Vagina (tissue), 2 donors: ENCODE results near the gene UNC45A. TPM values are rescaled to one million over a fixed set of nuclear protein-coding genes. Genes with fewer than 3 reads are reported as not detected.

Experiments used
- DNase-seq, 2 donors: peaks; one replicate each; pipeline ENCODE4 v3.0.0-alpha.2; 2017; ENCODE audit errors: extremely low spot score in 2 of 2
- H3K27ac ChIP-seq: fragments of 200-600 bp; sonication (generic); one replicate; pipeline ENCODE4 v1.5.1; 2019
- H3K27me3 ChIP-seq: fragments of 200-600 bp; sonication (generic); one replicate; pipeline ENCODE4 v1.5.1; 2019
- H3K36me3 ChIP-seq, 2 donors: fragments of 200-600 bp; sonication (generic); one replicate each; pipeline ENCODE4 v1.5.1; 2017 to 2019
- H3K4me1 ChIP-seq: fragments of 200-600 bp; sonication (generic); one replicate; pipeline ENCODE4 v1.5.1; 2019
- H3K4me3 ChIP-seq, 2 donors: fragments of 200-600 bp; sonication (generic); 1 replicate in 1 of 2; 2 replicates in 1 of 2; pipeline ENCODE4 v1.5.1; 2016 to 2019
- H3K9me3 ChIP-seq: fragments of 200-600 bp; sonication (generic); one replicate; pipeline ENCODE4 v1.5.1; 2019
- POLR2A ChIP-seq, 2 donors: fragments of 450-650 bp; IDR thresholded peaks; one replicate each; pipeline ENCODE4 v1.6.1; 2017; ENCODE audit warnings: antibody characterized with exemption in 2 of 2, mild to moderate bottlenecking in 2 of 2, moderate library complexity in 2 of 2
- POLR2AphosphoS5 ChIP-seq, 2 donors: sonication (generic); formaldehyde crosslinking; IDR thresholded peaks; one replicate each; pipeline ENCODE4 v1.9.0; 2017; ENCODE audit warnings: antibody characterized with exemption in 2 of 2, mild to moderate bottlenecking in 2 of 2, low read depth in 1 of 2; ENCODE audit not compliant: insufficient read depth in 1 of 2
- intact Hi-C: fragments of 100-400 bp; cut with DNase I; formaldehyde crosslinking; loops from one replicate; pipeline ENCODE4 v1.15.1; 2023
- total RNA-seq: library from RNA; depleted of rRNA; stranded (reverse); fragments of >200 nt; gene quantifications from one replicate; pipeline ENCODE4 v1.2.3, GENCODE V29; 2016
- TF ChIP-seq, protein P1 (sequence below), 3 experiments: fragments of 450-650 bp in 2 of 3; fragments of 200-600 bp in 1 of 3; sonication (generic) in 1 of 3; IDR thresholded peaks; one replicate each; pipeline ENCODE4 v1.5.1; 2017 to 2019; ENCODE audit warnings: antibody characterized with exemption in 3 of 3, mild to moderate bottlenecking in 2 of 3, moderate library complexity in 2 of 3

UNC45A gene
- total RNA-seq, 1 donor from 2014 or later = 62.1 TPM

DNA sequence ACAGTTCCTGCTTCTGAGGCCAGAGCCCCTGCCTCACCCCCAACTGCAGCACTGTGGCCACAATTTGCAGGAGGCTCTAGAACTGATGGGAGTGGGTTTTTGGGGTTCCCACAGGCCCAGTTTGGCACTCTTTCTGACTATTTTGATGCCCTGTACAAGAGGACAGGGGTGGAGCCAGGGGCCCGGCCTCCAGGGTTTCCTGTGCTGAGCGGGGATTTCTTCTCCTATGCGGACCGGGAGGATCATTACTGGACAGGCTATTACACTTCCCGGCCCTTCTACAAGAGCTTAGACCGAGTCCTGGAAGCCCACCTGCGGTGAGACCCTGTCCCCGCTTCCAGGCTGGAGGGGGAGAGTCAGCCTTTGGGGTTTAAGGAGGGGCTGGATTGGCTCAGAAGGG, 25.1 kb upstream of the UNC45A start:
- TF ChIP-seq POLR2AphosphoS5 (IDR thresholded peaks at IDR 0.05; ENCODE audit: insufficient read depth in 1 of 2, low read depth in 1 of 2) (no peak), POLR2A (IDR thresholded peaks at IDR 0.05) (no peak)
- TF ChIP-seq, protein P1, sequence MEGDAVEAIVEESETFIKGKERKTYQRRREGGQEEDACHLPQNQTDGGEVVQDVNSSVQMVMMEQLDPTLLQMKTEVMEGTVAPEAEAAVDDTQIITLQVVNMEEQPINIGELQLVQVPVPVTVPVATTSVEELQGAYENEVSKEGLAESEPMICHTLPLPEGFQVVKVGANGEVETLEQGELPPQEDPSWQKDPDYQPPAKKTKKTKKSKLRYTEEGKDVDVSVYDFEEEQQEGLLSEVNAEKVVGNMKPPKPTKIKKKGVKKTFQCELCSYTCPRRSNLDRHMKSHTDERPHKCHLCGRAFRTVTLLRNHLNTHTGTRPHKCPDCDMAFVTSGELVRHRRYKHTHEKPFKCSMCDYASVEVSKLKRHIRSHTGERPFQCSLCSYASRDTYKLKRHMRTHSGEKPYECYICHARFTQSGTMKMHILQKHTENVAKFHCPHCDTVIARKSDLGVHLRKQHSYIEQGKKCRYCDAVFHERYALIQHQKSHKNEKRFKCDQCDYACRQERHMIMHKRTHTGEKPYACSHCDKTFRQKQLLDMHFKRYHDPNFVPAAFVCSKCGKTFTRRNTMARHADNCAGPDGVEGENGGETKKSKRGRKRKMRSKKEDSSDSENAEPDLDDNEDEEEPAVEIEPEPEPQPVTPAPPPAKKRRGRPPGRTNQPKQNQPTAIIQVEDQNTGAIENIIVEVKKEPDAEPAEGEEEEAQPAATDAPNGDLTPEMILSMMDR (IDR thresholded peaks at IDR 0.05) = no peak
- Histone ChIP-seq H3K4me3 (no peak overlapping the region), H3K9me3 (no peaks in the 10 kb centered on the region), H3K27me3 (no peaks in the 10 kb centered on the region), H3K4me1 (no peaks in the 10 kb centered on the region), H3K27ac (no peak overlapping the region), H3K36me3 (peaks cover 5 to 94% of the 10 kb centered on the region in 2 donors)
- intact Hi-C loops = no loop called here
- no peak for DNase-seq

DNA sequence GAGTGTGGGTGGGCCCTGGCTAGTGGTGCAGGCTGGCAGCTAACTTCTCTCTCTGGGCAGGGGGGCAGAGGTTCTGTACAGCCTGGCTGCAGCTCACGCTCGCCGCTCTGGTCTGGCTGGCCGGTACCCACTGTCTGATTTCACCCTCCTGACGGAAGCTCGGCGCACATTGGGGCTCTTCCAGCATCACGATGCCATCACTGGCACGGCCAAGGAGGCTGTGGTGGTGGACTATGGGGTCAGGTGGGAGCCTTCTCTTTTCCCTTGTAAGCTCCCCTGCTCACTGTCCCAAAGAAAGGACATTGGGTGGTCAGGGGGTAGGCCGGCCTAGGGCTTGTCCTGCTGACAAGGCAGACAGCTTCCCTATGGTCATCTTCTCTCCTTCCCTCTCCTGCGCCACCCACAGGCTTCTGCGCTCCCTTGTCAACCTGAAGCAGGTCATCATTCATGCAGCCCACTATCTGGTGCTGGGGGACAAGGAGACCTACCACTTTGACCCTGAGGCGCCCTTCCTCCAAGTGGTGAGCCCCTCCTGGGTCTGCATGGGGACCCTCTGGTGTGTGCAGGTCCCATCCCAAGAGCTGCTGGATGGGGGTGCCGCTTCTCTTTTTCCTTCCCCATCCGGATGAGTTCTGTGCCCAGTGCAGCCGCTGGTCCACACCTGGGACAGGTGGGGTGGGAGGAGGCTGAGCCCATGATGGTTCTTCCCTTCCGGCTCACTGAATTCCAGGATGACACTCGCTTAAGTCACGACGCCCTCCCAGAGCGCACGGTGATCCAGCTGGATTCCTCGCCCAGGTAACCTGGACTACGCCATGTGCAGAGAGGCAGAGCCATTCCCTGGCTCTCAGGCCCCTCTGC, 24.4 kb upstream of the UNC45A start:
- TF ChIP-seq, protein P1 (IDR thresholded peaks at IDR 0.05) = no peak
- TF ChIP-seq POLR2A (IDR thresholded peaks at IDR 0.05) = no peak
- TF ChIP-seq POLR2AphosphoS5 (IDR thresholded peaks at IDR 0.05; ENCODE audit: insufficient read depth in 1 of 2, low read depth in 1 of 2) = no peak
- no peaks in the 10 kb centered on the region for H3K4me1 ChIP-seq
- intact Hi-C loops = no loop called here

DNA sequence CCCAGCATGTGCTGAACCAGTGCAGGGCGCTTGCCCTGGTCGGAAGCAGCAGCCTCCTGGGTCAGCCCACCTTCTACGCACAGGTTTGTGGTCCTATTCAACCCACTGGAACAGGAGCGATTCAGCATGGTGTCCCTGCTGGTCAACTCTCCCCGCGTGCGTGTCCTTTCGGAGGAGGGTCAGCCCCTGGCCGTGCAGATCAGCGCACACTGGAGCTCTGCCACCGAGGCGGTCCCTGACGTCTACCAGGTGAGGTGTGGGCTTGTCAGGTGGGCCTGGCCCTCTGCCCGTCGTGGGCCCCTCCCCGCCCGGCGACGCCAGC, 23.8 kb upstream of the UNC45A start:
- H3K9me3 ChIP-seq = no peaks in the 10 kb centered on the region
- H3K27ac ChIP-seq = no peak overlapping the region
- H3K4me3 ChIP-seq = no peak overlapping the region
- intact Hi-C loops = no loop called here
- H3K27me3 ChIP-seq = no peaks in the 10 kb centered on the region
- no peaks in the 10 kb centered on the region for H3K4me1 ChIP-seq
- TF ChIP-seq POLR2AphosphoS5 (IDR thresholded peaks at IDR 0.05; ENCODE audit: insufficient read depth in 1 of 2, low read depth in 1 of 2) = no peak
- no peak for TF ChIP-seq POLR2A (IDR thresholded peaks at IDR 0.05)
- TF ChIP-seq, protein P1 (IDR thresholded peaks at IDR 0.05) = no peak
- peaks cover 5 to 93% of the 10 kb centered on the region in 2 donors for H3K36me3 ChIP-seq
- DNase-seq = peak in 1 of 2 donors; percentile 58

More for the DNA sequence above, 24.4 kb upstream of the UNC45A start:
- Histone ChIP-seq H3K4me3 (no peak overlapping the region), H3K27me3 (no peaks in the 10 kb centered on the region), H3K27ac (no peak overlapping the region), H3K9me3 (no peaks in the 10 kb centered on the region), H3K36me3 (peaks cover 5 to 94% of the 10 kb centered on the region in 2 donors)
- no peak for DNase-seq

- Histone ChIP-seq H3K4me3 (no peak overlapping the region), H3K36me3 (peaks cover 5 to 93% of the 10 kb centered on the region in 2 donors), H3K9me3 (no peaks in the 10 kb centered on the region), H3K27ac (no peak overlapping the region), H3K4me1 (no peaks in the 10 kb centered on the region), H3K27me3 (no peaks in the 10 kb centered on the region)
- no peak for DNase-seq
- intact Hi-C loops = no loop called here
- TF ChIP-seq POLR2A (IDR thresholded peaks at IDR 0.05) = no peak
- no peak for TF ChIP-seq POLR2AphosphoS5 (IDR thresholded peaks at IDR 0.05; ENCODE audit: insufficient read depth in 1 of 2, low read depth in 1 of 2)
- TF ChIP-seq, protein P1 (IDR thresholded peaks at IDR 0.05) = no peak
Observed at GRCh38 chr15:90911906-90912769, 22.9 kb upstream of the UNC45A start.
